Measurements from ENCODE around the gene FCSK. TPM values are rescaled to one million over a fixed set of nuclear protein-coding genes. Genes with fewer than 3 reads are reported as not detected.

FCSK gene
- total and polyA plus RNA-seq, 2 of the 8 experiments (the other 6 are each of a cell fraction or from before 2014, with no cell fraction given) = 4.6 to 5.1 TPM

DNA sequence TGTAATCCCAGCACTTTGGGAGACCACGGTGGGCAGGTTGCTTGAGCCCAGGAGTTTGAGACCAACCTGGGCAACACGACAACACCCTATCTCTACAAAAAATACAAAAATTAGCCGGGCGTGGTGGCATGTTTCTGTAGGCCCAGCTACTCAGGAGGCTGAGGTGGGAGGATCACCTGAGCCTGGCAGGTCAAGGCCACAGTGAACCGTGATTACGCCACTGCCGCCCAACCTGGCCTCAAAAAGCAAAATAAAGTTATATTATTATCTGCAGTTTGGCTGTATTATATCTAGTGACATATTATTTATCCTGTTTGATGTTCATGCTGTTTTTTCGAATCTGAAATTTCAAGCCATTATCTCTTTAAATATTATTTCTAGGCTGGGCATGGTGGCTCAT is 42.0 kb upstream of the FCSK start:
- Histone ChIP-seq H3K14ac (ENCODE audit: insufficient read length) (no peak overlapping the region), H3K4me1 (replicated peaks in 1 of 4; ENCODE audit: control insufficient read depth in 3 of 4, insufficient read depth in 4 of 4, low read length in 3 of 4) (peaks cover 2 to 14% (median 8%) of the 10 kb centered on the region in 4 experiments), H3K79me2 (ENCODE audit: control insufficient read depth in 1 of 2, insufficient read depth in 2 of 2, low read length in 2 of 2) (peaks cover 0 to 15% of the 10 kb centered on the region in 2 experiments; a peak in 2 of 4 replicates), H3K79me1 (ENCODE audit: low read depth, low read length) (peaks cover 9% of the 10 kb centered on the region), H3K36me3 (ENCODE audit: control insufficient read depth in 2 of 4, insufficient read depth in 4 of 4, low read length in 3 of 4) (no peaks in the 10 kb centered on the region), H3K4me3 (ENCODE audit: extremely low read depth in 1 of 4, insufficient read depth in 2 of 4, low read depth in 3 of 4, low read length in 4 of 4) (no peak overlapping the region), H2BK15ac (ENCODE audit: low read length) (no peak overlapping the region), H3K56ac (replicated peaks; ENCODE audit: insufficient read length, low read depth, low read length) (no peak overlapping the region), H4K5ac (ENCODE audit: insufficient read length, low read depth, low read length) (no peak overlapping the region), H3K27me3 (replicated peaks in 1 of 4; ENCODE audit: control insufficient read depth in 3 of 4, extremely low read depth in 1 of 4, insufficient read depth in 3 of 4, low read length in 3 of 4) (no peaks in the 10 kb centered on the region), H2BK12ac (ENCODE audit: low read depth, low read length) (no peak overlapping the region), H3K9ac (replicated peaks in 1 of 4; ENCODE audit: extremely low read depth in 1 of 4, low read depth in 3 of 4, low read length in 3 of 4) (no peak overlapping the region), H3K23me2 (ENCODE audit: low read depth, low read length) (no peaks in the 10 kb centered on the region), H4K8ac (ENCODE audit: extremely low read depth, insufficient read depth, low read length) (0 out of 2 replicates have a peak overlapping the region, but pooled peaks have one; percentile 4), H3K4me2 (ENCODE audit: insufficient read depth in 1 of 2, low read depth in 2 of 2, low read length in 2 of 2) (no peak overlapping the region), H3K27ac (ENCODE audit: low read depth, low read length) (no peak overlapping the region), H3K23ac (ENCODE audit: insufficient read length) (no peak overlapping the region), H3K18ac (ENCODE audit: extremely low read depth, low read length) (no peak overlapping the region), H2BK120ac (replicated peaks; ENCODE audit: low read depth, low read length) (no peak overlapping the region), H4K20me1 (replicated peaks in 1 of 2; ENCODE audit: control insufficient read depth in 1 of 2, insufficient read depth in 2 of 2, low read length in 2 of 2) (peaks cover 0 to 7% of the 10 kb centered on the region in 2 experiments), H3K9me3 (ENCODE audit: insufficient read depth in 2 of 2, low read depth in 1 of 2, low read length in 1 of 2) (no peaks in the 10 kb centered on the region), H2AFZ (ENCODE audit: low read length) (no peak overlapping the region), H2AK5ac (ENCODE audit: low read depth, low read length) (no peak overlapping the region), H2BK20ac (ENCODE audit: low read length) (no peak overlapping the region), H2BK5ac (ENCODE audit: low read depth, low read length) (no peak overlapping the region), H3K4ac (replicated peaks; ENCODE audit: insufficient read length, low read depth, low read length) (no peak overlapping the region), H4K91ac (replicated peaks; ENCODE audit: insufficient read length, low read length) (no peak overlapping the region)
- ChIA-PET CTCF (ENCODE audit: partially characterized antibody) (interaction anchor here (1.2 to 1.6 kb wide), 3 partner anchors 17 to 58 kb away, joined by 3 to 5 read pairs (median 3); no protein-coding TSS in a partner anchor), POLR2A (ENCODE audit: partially characterized antibody) (interaction anchor here (0.8 to 1.3 kb wide), 2 partner anchors 12 to 41 kb away, joined by 3 read pairs; no protein-coding TSS in a partner anchor)
- FAIRE-seq = no peak
- WGBS, 2 experiments (ENCODE audit: extremely low coverage in 1 of 2, insufficient coverage in 1 of 2, insufficient read length in 1 of 2, insufficient replicate concordance in 2 of 2, low coverage in 1 of 2, low lambda C conversion rate in 2 of 2, missing lambda C conversion rate in 1 of 2) = 94% methylated on average over 8 of the region's 8 CpGs; no CpG with 5 or more reads in 1 of the 2 experiments
- no peak for DNase-seq (ENCODE audit: low read depth in 1 of 2, low spot score in 2 of 2)
- no peak for TF ChIP-seq ASH2L (IDR thresholded peaks at IDR 0.05; ENCODE audit: low read length)
- TF ChIP-seq EGR1 (IDR thresholded peaks at IDR 0.05; ENCODE audit: borderline replicate concordance, low read depth, low read length) = no peak
- no peak for TF ChIP-seq SIN3A (conservative IDR thresholded peaks at IDR 0.05 in 1 of 2, IDR thresholded peaks at IDR 0.05 in 1 of 2; ENCODE audit: low read depth in 1 of 2, low read length in 2 of 2)
- no peak for TF ChIP-seq MAFK (IDR thresholded peaks at IDR 0.05; ENCODE audit: low read depth, low read length)
- TF ChIP-seq FOSL1 (IDR thresholded peaks at IDR 0.05; ENCODE audit: insufficient read depth, low read depth, low read length) = no peak
- TF ChIP-seq, protein P1, sequence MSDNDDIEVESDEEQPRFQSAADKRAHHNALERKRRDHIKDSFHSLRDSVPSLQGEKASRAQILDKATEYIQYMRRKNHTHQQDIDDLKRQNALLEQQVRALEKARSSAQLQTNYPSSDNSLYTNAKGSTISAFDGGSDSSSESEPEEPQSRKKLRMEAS (IDR thresholded peaks at IDR 0.05) = no peak
- no peak for TF ChIP-seq RNF2 (IDR thresholded peaks at IDR 0.05; ENCODE audit: borderline replicate concordance, low read depth, low read length, missing control alignments, poor library complexity, severe bottlenecking)
- no peak for TF ChIP-seq HDAC6 (IDR thresholded peaks at IDR 0.05; ENCODE audit: low read depth, low read length)
- TF ChIP-seq CBX5 (IDR thresholded peaks at IDR 0.05; ENCODE audit: low read depth, low read length) = no peak
- no peak for TF ChIP-seq GTF2F1 (IDR thresholded peaks at IDR 0.05; ENCODE audit: borderline replicate concordance, low read depth, low read length)
- TF ChIP-seq CTBP2 (IDR thresholded peaks at IDR 0.05; ENCODE audit: borderline replicate concordance, insufficient read depth, insufficient read length, low read length) = no peak
- no peak for TF ChIP-seq SIX5 (IDR thresholded peaks at IDR 0.05; ENCODE audit: low read depth, low read length)
- no peak for TF ChIP-seq BACH1 (IDR thresholded peaks at IDR 0.05; ENCODE audit: low read length)
